Loucy (cell line): ENCODE results near the gene FRAS1.

Experiments
- CTCF ChIP-seq: fragments of 200-600 bp; sonication (generic); conservative IDR thresholded peaks from 2 replicates; pipeline ENCODE4 v1.5.1; 2014; ENCODE audit warnings: mild to moderate bottlenecking, antibody characterized with exemption, low read length
- EZH2phosphoT487 ChIP-seq: fragments of 200-600 bp; IDR thresholded peaks from 2 replicates; pipeline ENCODE4 v1.6.1; 2018; ENCODE audit warnings: antibody characterized with exemption, mild to moderate bottlenecking, moderate library complexity, borderline replicate concordance

DNA sequence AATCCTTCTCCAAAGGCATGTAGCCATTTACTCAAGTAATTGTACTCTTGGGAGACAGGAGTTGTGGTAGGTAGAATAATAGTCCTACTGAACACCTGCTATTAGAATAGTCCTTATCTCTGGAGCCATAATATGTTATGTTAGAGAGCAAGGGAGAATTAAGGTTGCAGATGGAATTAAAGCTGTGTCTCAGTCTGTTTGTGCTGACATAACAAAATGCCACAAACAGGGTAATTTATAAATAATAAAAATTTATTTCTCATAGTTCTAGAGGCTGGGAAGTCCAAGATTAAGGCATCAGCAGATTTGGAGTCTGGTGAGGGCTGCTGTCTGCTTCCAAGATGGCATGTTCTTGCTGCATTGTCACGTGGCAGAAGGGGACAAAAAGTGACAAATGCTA, 24.2 kb upstream of the FRAS1 start:
- TF ChIP-seq CTCF (no peak), EZH2phosphoT487 (no peak)
